Subcutaneous adipose tissue (tissue), 4 donors: ENCODE measurements around the gene BEAN1. TPM values are rescaled to one million over a fixed set of nuclear protein-coding genes. Genes with fewer than 3 reads are reported as not detected.

Experiments
- total RNA-seq, 4 donors: library from RNA; depleted of rRNA; stranded (reverse); fragments of >200 nt; gene quantifications; one replicate each; pipeline ENCODE4 v1.1.0, GENCODE V29; 2016
- TF ChIP-seq, protein P1 (sequence below): fragments of 450-650 bp; IDR thresholded peaks from one replicate; pipeline ENCODE4 v1.5.1; 2016; ENCODE audit warnings: low read depth, mild to moderate bottlenecking, control low read depth, antibody characterized with exemption, moderate library complexity

Gene BEAN1
- total RNA-seq, 4 donors from 2014 or later, result 0.88 TPM; not detected in 3

DNA sequence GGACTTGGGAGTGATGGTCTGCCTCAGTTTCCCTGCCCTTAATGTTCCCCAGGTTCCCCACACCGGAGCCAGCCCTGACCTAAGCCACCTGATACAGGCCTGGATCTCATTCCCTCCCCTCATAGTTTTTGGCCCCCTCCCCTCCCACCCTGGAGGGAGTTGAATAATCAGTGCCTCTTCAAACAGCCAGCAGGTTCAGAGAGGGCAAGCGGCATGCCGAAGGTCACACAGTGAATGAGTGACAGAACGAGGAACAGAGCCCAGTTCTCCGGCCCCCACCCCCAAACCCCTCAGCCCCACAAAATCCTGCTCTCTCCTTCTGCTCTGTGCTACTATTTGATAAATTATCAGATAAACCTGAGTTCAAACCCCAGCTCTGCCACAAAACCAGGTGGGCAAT lies 31.2 kb downstream of the BEAN1 start:
- TF ChIP-seq, protein P1, sequence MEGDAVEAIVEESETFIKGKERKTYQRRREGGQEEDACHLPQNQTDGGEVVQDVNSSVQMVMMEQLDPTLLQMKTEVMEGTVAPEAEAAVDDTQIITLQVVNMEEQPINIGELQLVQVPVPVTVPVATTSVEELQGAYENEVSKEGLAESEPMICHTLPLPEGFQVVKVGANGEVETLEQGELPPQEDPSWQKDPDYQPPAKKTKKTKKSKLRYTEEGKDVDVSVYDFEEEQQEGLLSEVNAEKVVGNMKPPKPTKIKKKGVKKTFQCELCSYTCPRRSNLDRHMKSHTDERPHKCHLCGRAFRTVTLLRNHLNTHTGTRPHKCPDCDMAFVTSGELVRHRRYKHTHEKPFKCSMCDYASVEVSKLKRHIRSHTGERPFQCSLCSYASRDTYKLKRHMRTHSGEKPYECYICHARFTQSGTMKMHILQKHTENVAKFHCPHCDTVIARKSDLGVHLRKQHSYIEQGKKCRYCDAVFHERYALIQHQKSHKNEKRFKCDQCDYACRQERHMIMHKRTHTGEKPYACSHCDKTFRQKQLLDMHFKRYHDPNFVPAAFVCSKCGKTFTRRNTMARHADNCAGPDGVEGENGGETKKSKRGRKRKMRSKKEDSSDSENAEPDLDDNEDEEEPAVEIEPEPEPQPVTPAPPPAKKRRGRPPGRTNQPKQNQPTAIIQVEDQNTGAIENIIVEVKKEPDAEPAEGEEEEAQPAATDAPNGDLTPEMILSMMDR, result no peak

DNA sequence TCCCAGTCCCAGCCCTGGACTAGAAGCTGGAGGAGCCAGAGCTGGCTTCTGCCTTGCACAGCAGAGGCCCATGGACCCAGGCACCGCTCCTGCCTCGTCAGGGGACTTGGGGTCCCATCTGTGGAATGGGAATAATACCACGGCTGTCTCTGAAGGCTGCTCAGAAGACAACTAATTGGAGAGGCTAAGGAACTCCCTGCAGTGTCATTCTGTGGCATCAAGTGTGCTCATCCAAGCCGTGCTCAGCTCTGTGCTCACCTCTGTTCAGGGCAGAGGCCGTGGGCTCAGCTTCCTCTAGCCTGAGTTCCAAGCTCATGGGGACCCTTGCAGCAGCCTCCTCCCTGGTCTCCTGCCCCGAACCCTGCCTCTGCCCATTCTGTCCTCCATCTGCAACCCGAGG lies 31.8 kb downstream of the BEAN1 start:
- TF ChIP-seq, protein P1, result no peak

DNA sequence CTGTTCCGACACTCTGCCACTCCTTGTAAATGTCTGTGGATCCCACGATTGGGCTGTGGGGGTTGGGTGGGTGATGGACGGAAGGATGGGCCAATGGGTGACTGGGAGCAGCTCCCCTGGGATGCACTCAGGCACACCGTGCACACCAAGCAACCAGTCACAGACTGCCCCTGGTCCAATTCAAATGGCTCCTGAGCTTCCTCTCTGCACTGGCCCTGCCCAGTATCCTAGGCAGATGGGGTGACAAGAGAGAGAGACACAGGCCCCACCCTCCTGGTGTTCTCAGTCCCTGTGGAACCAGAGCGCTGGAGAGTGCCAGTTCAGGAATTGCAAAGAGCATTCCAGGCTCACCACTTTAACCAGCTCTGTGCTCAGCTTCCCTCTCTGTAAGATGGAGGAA lies 32.8 kb downstream of the BEAN1 start:
- TF ChIP-seq, protein P1, result no peak

DNA sequence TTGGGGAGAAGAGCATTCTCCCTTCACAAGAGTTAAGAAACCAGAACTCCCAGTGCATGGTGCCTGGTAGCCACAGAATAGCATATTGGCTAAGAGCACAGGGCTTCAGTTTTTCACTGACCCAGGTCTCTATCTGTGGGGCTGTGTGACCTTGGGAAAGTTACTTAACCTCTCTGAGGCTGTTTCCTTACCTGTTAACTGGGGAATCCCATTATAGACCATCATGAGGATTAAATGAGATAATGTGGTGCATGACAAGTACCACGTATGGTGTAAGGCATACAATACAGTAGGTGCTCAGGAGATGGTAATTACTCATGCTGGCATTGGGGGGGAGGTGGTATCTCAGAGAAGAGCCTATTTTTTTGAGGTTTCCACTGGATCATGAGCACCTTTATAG lies 33.6 kb downstream of the BEAN1 start:
- TF ChIP-seq, protein P1, result no peak

DNA sequence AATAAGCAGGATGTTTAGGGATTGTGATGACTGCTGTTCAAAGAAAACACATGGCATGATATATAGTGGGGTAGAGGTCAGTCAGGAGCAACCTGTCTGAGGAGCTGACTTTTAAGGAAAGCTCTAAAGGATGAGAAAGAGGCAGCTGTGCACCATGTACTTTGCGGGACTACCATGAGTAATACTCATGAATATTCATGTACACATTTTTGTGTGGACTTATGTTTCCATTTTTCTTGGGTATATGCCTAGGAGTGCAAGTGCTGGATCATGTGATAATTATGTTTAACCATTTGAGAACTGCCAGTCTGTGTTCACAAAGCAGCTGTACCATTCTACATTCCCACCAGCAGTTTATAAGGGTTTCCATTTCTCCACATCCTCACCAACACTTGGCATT lies 35.8 kb downstream of the BEAN1 start:
- TF ChIP-seq, protein P1, result no peak

DNA sequence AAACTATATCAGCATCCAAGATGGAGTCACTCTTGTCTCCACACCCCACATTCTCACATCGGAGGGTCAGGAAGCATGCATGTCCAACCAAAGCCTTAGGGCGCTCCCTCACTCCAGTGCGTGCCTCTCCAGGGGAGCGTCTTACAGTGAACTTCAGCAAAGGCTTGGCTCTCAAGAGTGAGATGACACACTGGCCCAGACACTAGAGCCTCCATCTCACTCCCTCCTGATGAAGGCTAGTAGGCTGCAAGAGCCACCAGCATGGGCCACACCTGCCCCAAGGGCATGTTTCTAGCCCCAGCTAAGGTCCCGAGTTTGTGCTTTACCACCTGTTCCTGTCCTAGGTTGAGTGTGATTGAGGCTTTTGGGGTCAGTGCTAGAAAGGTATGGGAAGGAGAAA lies 40.5 kb downstream of the BEAN1 start:
- TF ChIP-seq, protein P1, result no peak

DNA sequence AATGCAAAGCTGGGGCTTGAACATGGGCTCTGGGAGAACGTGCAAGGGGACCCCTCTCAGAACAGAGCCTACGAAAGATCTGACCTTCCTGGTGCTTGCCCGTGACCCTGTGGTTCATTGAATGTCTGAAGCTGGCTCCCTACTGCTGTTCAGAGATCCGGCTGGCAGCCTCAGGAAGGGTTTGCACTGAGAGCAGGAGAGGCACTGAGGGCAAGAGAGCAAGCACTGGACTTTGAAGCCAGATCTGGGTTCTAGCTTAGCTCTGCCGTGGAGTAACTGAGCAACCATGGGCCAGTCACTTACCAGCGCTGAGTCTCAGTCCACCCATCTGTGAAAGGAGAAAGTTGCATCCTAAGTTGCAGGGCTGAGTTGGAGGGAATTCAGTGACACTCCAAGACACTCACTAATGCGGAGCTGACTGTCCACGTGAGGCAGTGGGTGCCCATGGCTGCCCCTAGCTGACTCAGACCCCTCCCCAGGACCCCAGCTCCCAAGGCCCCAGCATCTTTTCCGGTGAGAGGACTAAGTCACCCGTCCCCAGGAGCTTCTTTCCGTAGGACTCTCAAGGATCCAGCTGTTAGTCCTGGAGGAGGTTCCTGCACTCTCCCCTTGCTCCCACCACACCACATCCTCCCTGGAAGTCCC lies 41.3 kb downstream of the BEAN1 start:
- TF ChIP-seq, protein P1, result no peak
